Stimulated activated effector memory CD8-positive, alpha-beta T cell treated with anti-CD3 and anti-CD28 coated beads, Interleukin-12 subunit alpha, Interleukin-12 subunit beta, amount 100 ng/mL, for 72 hours (primary cell): ENCODE measurements around the gene QRFP.

ENCODE experiments used
- ATAC-seq: fragments of 150-1000 bp; cut with Tn5 transposase; 2 replicates; pipeline ENCODE4 v1.10.0; 2021
- DNase-seq, 2 donors: peaks; one replicate each; pipeline ENCODE4 v3.0.0; 2021 to 2022; ENCODE audit warnings: low spot score in 2 of 2
- H3K27ac Mint-ChIP-seq: one replicate; pipeline ENCODE4 v1.8.0; 2022; ENCODE audit warnings: mild to moderate bottlenecking, mixed read lengths
- H3K36me3 Mint-ChIP-seq: one replicate; pipeline ENCODE4 v1.8.0; 2022; ENCODE audit warnings: mild to moderate bottlenecking, mixed read lengths
- H3K4me1 Mint-ChIP-seq: one replicate; pipeline ENCODE4 v1.8.0; 2022; ENCODE audit warnings: mixed read lengths
- H3K4me3 Mint-ChIP-seq: one replicate; pipeline ENCODE4 v1.8.0; 2022; ENCODE audit warnings: mild to moderate bottlenecking, mixed read lengths
- H3K9me3 Mint-ChIP-seq: one replicate; pipeline ENCODE4 v1.8.0; 2022; ENCODE audit warnings: mixed read lengths

QRFP gene

GRCh38 chr9:130866474-130866965, 30.1 kb downstream of the QRFP start:
- ATAC-seq (peak; percentile 69), DNase-seq (peak; percentile 24 to 66)
- Mint-ChIP-seq H3K36me3 (peaks cover 17% of the 10 kb centered on the region), H3K27ac (no peak overlapping the region), H3K9me3 (no peaks in the 10 kb centered on the region), H3K4me3 (no peak overlapping the region), H3K4me1 (peaks cover 17% of the 10 kb centered on the region)

- DNase-seq = no peak
- Mint-ChIP-seq H3K4me1 (peaks cover 17% of the 10 kb centered on the region), H3K36me3 (peaks cover 17% of the 10 kb centered on the region), H3K4me3 (no peak overlapping the region), H3K27ac (no peak overlapping the region), H3K9me3 (no peaks in the 10 kb centered on the region)
- ATAC-seq = no peak
These were observed 30.7 kb downstream of the QRFP start for GRCh38 chr9:130865921-130866320.

- H3K36me3 Mint-ChIP-seq = peaks cover 17% of the 10 kb centered on the region
- ATAC-seq (no peak), DNase-seq (no peak)
- no peak overlapping the region for H3K27ac Mint-ChIP-seq
- no peaks in the 10 kb centered on the region for H3K9me3 Mint-ChIP-seq
- H3K4me1 Mint-ChIP-seq = peaks cover 17% of the 10 kb centered on the region
- H3K4me3 Mint-ChIP-seq = no peak overlapping the region
These were observed 32.1 kb downstream of the QRFP start for GRCh38 chr9:130864541-130864940.

- H3K27ac Mint-ChIP-seq = no peak overlapping the region
- ATAC-seq (no peak), DNase-seq (no peak)
- H3K9me3 Mint-ChIP-seq = no peaks in the 10 kb centered on the region
- H3K4me3 Mint-ChIP-seq = no peak overlapping the region
- peaks cover 15% of the 10 kb centered on the region for H3K36me3 Mint-ChIP-seq
- peaks cover 17% of the 10 kb centered on the region for H3K4me1 Mint-ChIP-seq
These were observed 33.9 kb downstream of the QRFP start for GRCh38 chr9:130862747-130863146.

- no peaks in the 10 kb centered on the region for H3K9me3 Mint-ChIP-seq
- H3K36me3 Mint-ChIP-seq = peaks cover 14% of the 10 kb centered on the region
- no peak overlapping the region for H3K27ac Mint-ChIP-seq
- no peak for ATAC-seq
- peaks cover 17% of the 10 kb centered on the region for H3K4me1 Mint-ChIP-seq
- DNase-seq = no peak
- H3K4me3 Mint-ChIP-seq = no peak overlapping the region
These were observed 34.4 kb downstream of the QRFP start for GRCh38 chr9:130862217-130862616.

DNA sequence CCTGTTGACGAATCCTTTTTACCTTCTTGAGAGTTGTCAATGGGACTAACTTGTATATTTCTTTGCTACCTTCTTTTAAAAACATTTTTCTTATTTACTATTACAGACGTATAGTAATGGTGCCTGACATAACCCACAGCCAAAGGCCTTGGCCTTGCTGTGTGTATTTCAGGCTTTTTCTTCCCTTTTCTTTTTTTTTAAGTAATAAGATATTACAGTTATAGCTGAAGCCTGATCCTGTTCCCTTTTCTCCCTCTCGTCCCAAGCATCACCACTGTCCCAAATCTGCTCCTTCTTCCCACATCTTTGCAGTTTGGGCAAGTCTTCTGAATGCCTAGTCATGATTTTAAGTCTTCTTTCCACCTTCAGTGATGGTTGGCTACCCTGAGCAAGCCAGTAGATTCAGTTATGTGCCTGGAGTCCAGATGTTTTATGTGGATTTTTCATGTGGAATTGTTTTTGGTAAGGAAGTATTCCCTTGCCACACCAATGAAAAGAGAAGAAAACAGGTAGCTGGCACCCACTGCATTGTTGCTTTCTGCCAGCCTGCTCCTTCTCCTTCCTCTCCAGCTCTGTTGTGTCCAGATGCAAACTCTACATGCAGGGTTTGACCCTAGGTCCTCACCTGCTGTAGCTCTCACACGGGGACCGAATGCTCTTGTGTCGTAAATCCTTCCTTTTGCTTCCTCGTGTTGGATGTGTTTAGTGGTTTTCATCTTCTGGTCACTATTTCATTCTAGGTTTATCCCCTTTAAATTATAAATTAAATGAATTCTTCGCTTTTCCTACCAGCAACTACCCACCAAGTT, 35.0 kb downstream of the QRFP start:
- H3K36me3 Mint-ChIP-seq = peaks cover 13% of the 10 kb centered on the region
- H3K27ac Mint-ChIP-seq = peak overlapping the region; percentile 14
- no peak overlapping the region for H3K4me3 Mint-ChIP-seq
- no peak for DNase-seq
- peaks cover 17% of the 10 kb centered on the region for H3K4me1 Mint-ChIP-seq
- H3K9me3 Mint-ChIP-seq = no peaks in the 10 kb centered on the region
- ATAC-seq = no peak

- no peaks in the 10 kb centered on the region for H3K9me3 Mint-ChIP-seq
- no peak for DNase-seq
- peak; percentile 36 for ATAC-seq
- H3K27ac Mint-ChIP-seq = no peak overlapping the region
- no peak overlapping the region for H3K4me3 Mint-ChIP-seq
- H3K4me1 Mint-ChIP-seq = peaks cover 11% of the 10 kb centered on the region
- peaks cover 19% of the 10 kb centered on the region for H3K36me3 Mint-ChIP-seq
These were observed 35.9 kb downstream of the QRFP start for GRCh38 chr9:130860458-130861316.

DNA sequence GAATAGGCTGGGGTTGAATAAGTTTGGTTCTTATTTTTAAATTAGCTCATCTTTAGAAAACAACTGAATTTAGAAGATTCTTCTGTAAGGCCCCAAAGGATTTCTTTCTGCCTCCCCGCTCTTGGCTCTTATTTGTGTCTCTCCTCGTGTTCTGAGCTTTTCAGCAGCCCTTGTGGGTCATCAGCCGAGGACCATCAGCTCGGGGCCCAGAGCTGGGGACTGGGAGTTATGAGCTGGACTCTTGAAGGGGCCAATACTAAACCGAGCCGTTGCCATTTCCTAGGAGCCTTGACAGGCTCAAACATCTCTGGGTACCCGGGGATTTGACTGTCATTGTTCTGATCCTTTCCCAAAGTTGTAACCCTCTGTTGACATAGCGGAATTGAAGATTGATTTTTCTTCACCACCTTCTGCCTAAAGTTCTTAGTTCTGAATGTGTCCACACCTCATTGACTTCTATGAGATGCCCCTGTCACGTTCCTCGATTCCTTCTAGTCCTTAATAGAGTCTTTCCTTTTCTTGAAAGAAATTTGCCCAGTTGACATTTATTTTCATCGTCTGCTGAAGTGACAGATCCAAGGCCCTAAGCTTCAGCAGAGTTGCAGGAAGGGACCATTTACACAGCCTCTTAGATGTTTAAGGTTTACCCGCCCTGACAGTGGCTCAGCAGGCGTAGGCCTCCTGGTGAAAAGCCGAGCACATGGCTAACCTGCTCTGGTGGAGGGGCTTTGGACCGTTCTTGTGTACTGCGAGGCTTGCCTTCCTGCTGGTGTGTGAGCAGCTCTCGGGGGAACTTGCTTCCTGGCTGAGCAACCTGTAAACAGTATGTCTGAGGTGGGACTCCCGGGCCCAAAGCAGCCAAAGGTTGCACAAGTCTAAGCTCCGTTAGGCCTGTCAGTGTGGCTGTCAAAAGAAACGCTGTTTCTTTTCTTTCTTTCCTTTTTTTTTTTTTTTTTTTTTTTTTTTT, 37.6 kb downstream of the QRFP start:
- Mint-ChIP-seq H3K27ac (no peak overlapping the region), H3K36me3 (peaks cover 25% of the 10 kb centered on the region), H3K9me3 (no peaks in the 10 kb centered on the region), H3K4me1 (peaks cover 11% of the 10 kb centered on the region), H3K4me3 (no peak overlapping the region)
- no peak for DNase-seq
- no peak for ATAC-seq

- Mint-ChIP-seq H3K27ac (no peak overlapping the region), H3K4me3 (no peak overlapping the region), H3K36me3 (peaks cover 25% of the 10 kb centered on the region), H3K9me3 (no peaks in the 10 kb centered on the region), H3K4me1 (peaks cover 7% of the 10 kb centered on the region)
- no peak for DNase-seq
- no peak for ATAC-seq
These were observed 38.5 kb downstream of the QRFP start for GRCh38 chr9:130857864-130858738.

DNA sequence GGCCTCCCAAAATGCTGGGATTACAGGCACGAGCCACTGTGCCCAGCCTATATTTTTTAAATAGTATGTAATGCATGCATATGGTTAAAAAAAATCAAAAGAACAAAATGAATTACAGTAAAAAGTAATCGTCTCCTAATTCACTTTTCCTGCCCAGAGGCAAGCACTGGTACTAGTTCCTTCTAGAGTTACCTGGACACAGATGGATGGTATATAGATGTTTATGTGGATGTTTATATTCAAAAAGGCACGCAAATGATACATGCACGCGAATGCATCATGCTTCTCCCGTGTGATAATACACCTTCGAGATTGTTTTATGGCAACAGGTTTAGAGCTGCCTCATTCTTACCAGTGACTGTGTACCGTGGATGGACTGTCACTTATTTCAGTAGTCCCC, 40.1 kb downstream of the QRFP start:
- no peak overlapping the region for H3K4me3 Mint-ChIP-seq
- no peaks in the 10 kb centered on the region for H3K4me1 Mint-ChIP-seq
- peaks cover 25% of the 10 kb centered on the region for H3K36me3 Mint-ChIP-seq
- DNase-seq = no peak
- H3K9me3 Mint-ChIP-seq = no peaks in the 10 kb centered on the region
- no peak for ATAC-seq
- H3K27ac Mint-ChIP-seq = no peak overlapping the region

- Mint-ChIP-seq H3K9me3 (no peaks in the 10 kb centered on the region), H3K4me1 (peaks cover 4% of the 10 kb centered on the region), H3K36me3 (peaks cover 25% of the 10 kb centered on the region), H3K4me3 (no peak overlapping the region), H3K27ac (no peak overlapping the region)
- no peak for DNase-seq
- ATAC-seq = no peak
These were observed 41.8 kb downstream of the QRFP start for GRCh38 chr9:130854835-130855234.

DNA sequence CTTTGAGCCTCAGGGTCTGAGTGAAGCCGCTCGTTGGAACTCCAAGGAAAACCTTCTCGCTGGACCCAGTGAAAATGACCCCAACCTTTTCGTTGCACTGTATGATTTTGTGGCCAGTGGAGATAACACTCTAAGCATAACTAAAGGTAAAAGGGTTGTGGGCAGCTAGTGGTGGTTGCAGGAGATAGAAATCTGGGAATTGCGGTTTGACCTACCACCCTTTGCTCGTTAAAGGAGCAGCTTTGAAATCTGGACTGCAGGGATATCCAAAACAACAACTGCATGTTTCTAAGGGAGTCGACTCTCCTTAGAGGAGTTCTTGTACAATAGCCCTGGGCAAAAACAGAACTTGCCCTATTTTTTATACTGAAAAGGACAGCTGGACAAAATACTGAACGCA, 42.5 kb downstream of the QRFP start:
- no peaks in the 10 kb centered on the region for H3K9me3 Mint-ChIP-seq
- DNase-seq (no peak), ATAC-seq (no peak)
- no peak overlapping the region for H3K4me3 Mint-ChIP-seq
- no peak overlapping the region for H3K27ac Mint-ChIP-seq
- H3K36me3 Mint-ChIP-seq = peaks cover 25% of the 10 kb centered on the region
- H3K4me1 Mint-ChIP-seq = peaks cover 7% of the 10 kb centered on the region

GRCh38 chr9:130852801-130853200, 43.8 kb downstream of the QRFP start:
- Mint-ChIP-seq H3K9me3 (no peaks in the 10 kb centered on the region), H3K36me3 (peaks cover 25% of the 10 kb centered on the region), H3K4me3 (no peak overlapping the region), H3K4me1 (peaks cover 7% of the 10 kb centered on the region), H3K27ac (no peak overlapping the region)
- no peak for ATAC-seq
- no peak for DNase-seq

GRCh38 chr9:130849356-130849755, 47.3 kb downstream of the QRFP start:
- ATAC-seq = no peak
- Mint-ChIP-seq H3K9me3 (no peaks in the 10 kb centered on the region), H3K4me1 (peaks cover 9% of the 10 kb centered on the region), H3K4me3 (no peak overlapping the region), H3K27ac (no peak overlapping the region), H3K36me3 (peaks cover 1% of the 10 kb centered on the region)
- no peak for DNase-seq
